Testis (tissue), 2 donors: Measurements from ENCODE around the gene ANO4.
"Not testable (repeated sequence)": the region's sequence is repeated elsewhere in the genome, so short reads cannot be mapped to it uniquely, and the experiment has no call there.

Source experiments
- POLR2A ChIP-seq: fragments of 450-650 bp; IDR thresholded peaks from one replicate; pipeline ENCODE4 v1.6.1; 2017; ENCODE audit warnings: antibody characterized with exemption, mild to moderate bottlenecking, moderate library complexity
- TF ChIP-seq, protein P1 (sequence below), 3 experiments: fragments of 450-650 bp in 2 of 3; fragments of 200-600 bp in 1 of 3; sonication (generic) in 1 of 3; IDR thresholded peaks; one replicate each; pipeline ENCODE4 v1.5.1; 2016 to 2019; ENCODE audit warnings: antibody characterized with exemption in 3 of 3, mild to moderate bottlenecking in 2 of 3, moderate library complexity in 1 of 3

DNA sequence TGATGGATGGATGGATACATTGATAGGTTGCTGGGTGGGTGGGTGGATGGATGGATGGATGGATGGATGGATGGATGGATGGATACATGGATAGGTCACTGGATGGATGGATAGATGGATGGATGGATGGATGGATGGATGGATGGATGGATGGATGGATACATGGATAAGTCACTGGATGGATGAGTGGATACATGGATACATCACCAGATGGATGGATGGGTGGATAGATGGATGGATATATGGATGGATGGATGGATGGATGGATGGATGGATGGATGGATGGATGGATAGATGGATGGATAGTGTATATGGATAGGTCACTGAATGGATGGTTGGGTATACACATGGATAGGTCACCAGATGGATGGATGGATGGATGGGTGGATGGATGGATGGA, 194.9 kb downstream of the ANO4 start:
- TF ChIP-seq, protein P1, sequence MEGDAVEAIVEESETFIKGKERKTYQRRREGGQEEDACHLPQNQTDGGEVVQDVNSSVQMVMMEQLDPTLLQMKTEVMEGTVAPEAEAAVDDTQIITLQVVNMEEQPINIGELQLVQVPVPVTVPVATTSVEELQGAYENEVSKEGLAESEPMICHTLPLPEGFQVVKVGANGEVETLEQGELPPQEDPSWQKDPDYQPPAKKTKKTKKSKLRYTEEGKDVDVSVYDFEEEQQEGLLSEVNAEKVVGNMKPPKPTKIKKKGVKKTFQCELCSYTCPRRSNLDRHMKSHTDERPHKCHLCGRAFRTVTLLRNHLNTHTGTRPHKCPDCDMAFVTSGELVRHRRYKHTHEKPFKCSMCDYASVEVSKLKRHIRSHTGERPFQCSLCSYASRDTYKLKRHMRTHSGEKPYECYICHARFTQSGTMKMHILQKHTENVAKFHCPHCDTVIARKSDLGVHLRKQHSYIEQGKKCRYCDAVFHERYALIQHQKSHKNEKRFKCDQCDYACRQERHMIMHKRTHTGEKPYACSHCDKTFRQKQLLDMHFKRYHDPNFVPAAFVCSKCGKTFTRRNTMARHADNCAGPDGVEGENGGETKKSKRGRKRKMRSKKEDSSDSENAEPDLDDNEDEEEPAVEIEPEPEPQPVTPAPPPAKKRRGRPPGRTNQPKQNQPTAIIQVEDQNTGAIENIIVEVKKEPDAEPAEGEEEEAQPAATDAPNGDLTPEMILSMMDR (IDR thresholded peaks at IDR 0.05), result not testable (repeated sequence)
- not testable (repeated sequence) for TF ChIP-seq POLR2A
